HG03571 (cell line): ENCODE measurements around the gene ZNF189.
"Not testable (repeated sequence)": the region's sequence is repeated elsewhere in the genome, so short reads cannot be mapped to it uniquely, and the experiment has no call there.

ENCODE experiments used
- ATAC-seq: cut with Tn5 transposase; IDR thresholded peaks from one replicate; pipeline ENCODE4 v1.9.1; 2021; ENCODE audit not compliant: unreplicated experiment

ZNF189 gene

GRCh38 chr9:101376111-101376848 lies 22.4 kb upstream of the ZNF189 start:
- ATAC-seq, result no peak

- no peak for ATAC-seq
These were observed 18.4 kb upstream of the ZNF189 start for GRCh38 chr9:101380295-101380694.

GRCh38 chr9:101381118-101381517 lies 17.5 kb upstream of the ZNF189 start:
- no peak for ATAC-seq

- ATAC-seq, result no peak
These were observed 16.8 kb upstream of the ZNF189 start for GRCh38 chr9:101381833-101382342.

GRCh38 chr9:101383361-101383760 lies 15.3 kb upstream of the ZNF189 start:
- no peak for ATAC-seq

- not testable (repeated sequence) for ATAC-seq
These were observed 13.6 kb upstream of the ZNF189 start, which contains the start of gene BAAT for GRCh38 chr9:101384873-101385536. Gene BAAT (minus strand): TSS chr9:101385006. CDS start chr9:101371404, 13,602 bp downstream.

- no peak for ATAC-seq
These were observed 10.7 kb upstream of the ZNF189 start for GRCh38 chr9:101387871-101388506.

- no peak for ATAC-seq
These were observed 10.1 kb upstream of the ZNF189 start for GRCh38 chr9:101388507-101388993.

GRCh38 chr9:101393135-101393534 lies 5.5 kb upstream of the ZNF189 start:
- ATAC-seq, result no peak

GRCh38 chr9:101394687-101395086 lies 4.0 kb upstream of the ZNF189 start:
- no peak for ATAC-seq

GRCh38 chr9:101397746-101398067 lies 944 bp upstream of the ZNF189 start:
- ATAC-seq, result no peak

GRCh38 chr9:101398930-101399642 lies 435 bp downstream of the ZNF189 start:
- peak; percentile 0 for ATAC-seq

- no peak for ATAC-seq
These were observed 956 bp downstream of the ZNF189 start for GRCh38 chr9:101399643-101399970.

GRCh38 chr9:101400120-101400519 lies 1.5 kb downstream of the ZNF189 start:
- no peak for ATAC-seq

- ATAC-seq, result no peak
These were observed 5.0 kb downstream of the ZNF189 start for GRCh38 chr9:101403516-101404285.

- no peak for ATAC-seq
These were observed 9.9 kb downstream of the ZNF189 start for GRCh38 chr9:101408374-101409078.

- no peak for ATAC-seq
These were observed 10.4 kb downstream of the ZNF189 start for GRCh38 chr9:101409079-101409477.

GRCh38 chr9:101414839-101415238 lies 16.2 kb downstream of the ZNF189 start:
- no peak for ATAC-seq

- no peak for ATAC-seq
These were observed 16.9 kb downstream of the ZNF189 start for GRCh38 chr9:101415578-101415977.

GRCh38 chr9:101417389-101417788 lies 18.7 kb downstream of the ZNF189 start:
- ATAC-seq, result no peak
